Stimulated activated naive CD4-positive, alpha-beta T cell (primary cell): Measurements from ENCODE around the gene ZDHHC9.

Experiments
- DNase-seq, 6 experiments: peaks; one replicate each; lab custom pipeline; 2025; lab: John Stamatoyannopoulos, UW

ZDHHC9 gene

DNA sequence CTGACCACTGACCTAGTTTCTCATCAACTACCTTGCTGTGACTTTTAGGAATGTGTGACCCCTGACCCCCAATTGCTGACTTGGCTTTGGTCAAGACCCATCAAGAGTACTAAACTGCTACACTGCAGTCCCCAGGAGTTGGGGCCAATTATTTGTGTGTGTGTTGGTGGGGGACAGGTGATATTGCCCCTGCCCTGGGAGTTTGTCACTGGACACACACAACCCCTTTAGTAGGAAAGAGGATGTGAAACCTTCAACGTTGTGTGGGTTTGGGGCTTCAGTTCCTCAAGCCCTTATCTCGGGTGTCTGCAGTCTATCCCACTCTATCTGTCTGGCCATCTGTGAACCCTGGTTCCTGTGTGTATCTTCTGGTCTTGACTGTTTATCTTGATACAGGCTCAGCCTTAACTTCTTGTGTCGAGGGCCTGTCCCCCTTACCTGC is 57.5 kb downstream of the ZDHHC9 start:
- no peak for DNase-seq

DNA sequence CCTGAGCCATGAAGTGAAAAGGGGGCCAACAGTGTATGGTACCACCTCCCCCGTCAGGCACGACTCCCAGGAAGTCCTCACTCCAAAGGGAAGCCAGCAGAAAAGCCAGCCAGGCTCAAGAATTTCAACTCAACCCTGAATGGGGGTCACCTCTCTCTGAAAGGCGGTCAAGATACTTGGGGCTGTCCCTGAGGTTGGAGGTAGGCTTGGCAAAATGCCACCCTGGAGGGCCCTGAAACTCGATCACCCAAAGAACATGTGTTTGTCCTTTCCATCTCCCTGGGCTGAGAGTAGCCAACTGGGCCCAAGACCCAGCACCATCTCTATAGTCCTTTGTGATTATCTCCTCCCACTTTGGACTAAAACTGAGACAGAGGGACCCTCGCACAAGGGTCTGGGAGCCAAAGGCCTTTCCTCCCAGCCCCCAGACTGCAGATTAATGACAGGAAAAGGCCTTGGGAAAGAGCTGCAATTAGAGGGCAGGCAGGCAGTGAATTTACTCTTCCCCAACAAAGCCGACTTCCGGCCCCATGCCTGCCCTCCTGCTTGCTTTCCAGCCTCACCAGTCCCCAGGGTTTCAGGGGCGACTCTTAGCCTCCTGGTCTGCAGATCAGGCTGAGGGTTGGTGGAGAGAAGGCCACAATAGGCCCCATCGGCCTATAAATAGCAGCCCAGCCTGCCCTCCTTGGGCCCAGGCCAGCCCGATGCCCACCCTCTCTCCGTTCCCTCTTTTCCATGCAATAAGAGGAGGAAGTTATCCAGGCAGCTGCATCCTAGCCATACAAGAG is 58.3 kb downstream of the ZDHHC9 start:
- DNase-seq: no peak

- DNase-seq: no peak
Observed at GRCh38 chrX:129784371-129784770, 59.3 kb downstream of the ZDHHC9 start.

- no peak for DNase-seq
Observed at GRCh38 chrX:129783291-129783713, 60.4 kb downstream of the ZDHHC9 start.

DNA sequence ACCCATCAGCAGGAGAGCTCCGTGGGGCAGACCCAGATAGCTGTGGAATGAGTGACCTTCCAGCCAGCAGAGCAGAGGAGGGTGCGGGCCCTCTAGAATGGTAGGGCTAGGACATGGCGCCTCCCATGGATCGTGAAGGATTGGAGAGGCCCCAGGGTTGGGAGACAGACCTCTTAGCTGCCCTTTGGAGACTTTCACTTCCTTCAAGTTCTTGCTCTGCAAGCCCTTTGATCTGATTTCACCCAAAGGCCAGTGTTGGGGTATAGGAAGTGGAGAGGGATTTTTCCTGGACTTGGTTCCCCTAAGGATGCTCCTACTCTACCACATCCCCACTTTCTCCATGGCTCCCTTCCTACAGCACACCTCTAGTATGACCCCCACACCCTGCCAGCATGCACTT is 61.0 kb downstream of the ZDHHC9 start:
- DNase-seq: no peak

- DNase-seq: peak in 4 of 6 experiments; percentile 19 to 38 (median 36)
Observed at GRCh38 chrX:129781680-129782495, 61.8 kb downstream of the ZDHHC9 start.

GRCh38 chrX:129781134-129781672 is 62.5 kb downstream of the ZDHHC9 start:
- DNase-seq: peak; percentile 52 to 84 (median 74)

GRCh38 chrX:129780441-129781105 is 63.1 kb downstream of the ZDHHC9 start:
- peak in 1 of 6 experiments; percentile 11 for DNase-seq

GRCh38 chrX:129779747-129780146 is 63.9 kb downstream of the ZDHHC9 start, which contains the start of gene SASH3:
SASH3 (plus strand) TSS chrX:129779949; CDS start chrX:129780098, 149 bp downstream.
- peak in 5 of 6 experiments; percentile 29 to 56 (median 47) for DNase-seq

GRCh38 chrX:129779086-129779672 is 64.5 kb downstream of the ZDHHC9 start:
- DNase-seq: no peak

- DNase-seq: peak; percentile 44 to 78 (median 63)
Observed at GRCh38 chrX:129777218-129778030, 66.3 kb downstream of the ZDHHC9 start.

DNA sequence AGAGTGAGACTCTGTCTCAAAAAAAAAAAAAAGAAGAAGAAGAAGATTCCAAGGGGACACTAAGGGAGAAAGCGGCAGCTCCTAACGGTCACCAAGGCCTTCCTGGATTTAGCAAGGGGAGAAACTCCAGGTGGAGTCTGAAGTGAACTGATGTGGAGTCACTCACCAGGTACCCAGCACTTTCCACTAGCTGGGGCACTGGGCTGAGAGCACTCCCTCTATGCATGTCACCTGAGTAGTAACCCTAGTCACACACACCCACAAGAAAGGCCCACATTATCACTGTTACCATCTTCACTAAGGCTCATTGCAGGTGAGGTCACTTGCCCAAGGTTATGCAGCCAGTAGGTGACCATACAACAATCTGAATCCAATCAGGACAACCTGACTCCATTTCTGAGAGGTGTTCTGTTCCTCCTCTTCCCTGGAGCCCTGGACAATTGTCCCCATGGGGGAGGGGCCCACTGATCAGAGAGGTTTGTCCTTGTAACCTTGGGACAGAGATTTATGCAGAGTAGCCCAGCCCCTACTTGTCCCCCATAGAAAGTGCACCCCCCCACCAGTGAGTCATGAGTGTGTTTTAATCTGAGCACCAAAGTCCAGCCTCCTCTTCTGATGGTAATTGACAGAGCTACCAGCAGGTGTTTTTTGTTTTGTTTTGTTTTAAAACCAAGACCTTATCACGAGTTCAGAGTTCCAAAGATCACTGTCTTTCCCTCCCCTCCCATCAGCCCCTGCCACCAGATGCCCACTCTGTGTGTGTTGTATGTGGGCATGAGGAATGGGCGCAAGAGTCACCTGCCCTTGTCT is 69.8 kb downstream of the ZDHHC9 start:
- no peak for DNase-seq

GRCh38 chrX:129772796-129773431 is 70.8 kb downstream of the ZDHHC9 start:
- no peak for DNase-seq

GRCh38 chrX:129771266-129771995 is 72.3 kb downstream of the ZDHHC9 start:
- peak in 4 of 6 experiments; percentile 11 to 42 (median 34) for DNase-seq

DNA sequence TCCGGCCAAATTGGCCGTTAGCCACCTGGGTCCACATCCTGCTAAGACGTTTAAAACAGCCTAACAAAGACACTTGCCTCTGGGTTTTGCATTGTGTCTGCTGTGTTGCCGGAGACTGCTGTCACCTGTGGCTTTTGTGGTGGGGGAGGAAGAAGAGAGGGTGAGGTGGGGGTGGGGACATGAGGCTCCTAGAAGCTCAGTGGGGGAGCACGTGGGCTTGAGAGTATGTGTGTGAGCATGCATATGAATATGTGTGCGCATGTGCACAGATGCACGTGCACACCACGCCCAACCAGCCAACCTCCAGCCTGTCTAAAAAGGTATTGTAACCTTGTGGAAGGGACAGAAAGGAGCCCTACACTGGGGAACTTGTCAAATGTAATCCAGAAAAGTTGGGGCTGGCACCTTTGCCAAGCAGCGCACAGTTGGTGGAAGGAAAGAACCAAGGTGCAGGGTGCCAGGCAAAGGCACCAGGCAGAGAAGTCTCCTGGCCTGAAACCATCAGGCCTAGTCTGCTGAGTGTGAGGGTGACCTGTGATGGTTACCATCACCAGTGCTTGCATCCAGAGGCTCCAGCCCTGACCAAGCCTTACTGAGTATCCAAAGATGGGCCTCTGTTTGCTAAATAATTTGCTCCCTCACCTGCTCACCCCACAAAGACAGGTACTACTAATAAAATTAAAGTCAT is 74.1 kb downstream of the ZDHHC9 start:
- DNase-seq: peak; percentile 55 to 87 (median 75)

DNA sequence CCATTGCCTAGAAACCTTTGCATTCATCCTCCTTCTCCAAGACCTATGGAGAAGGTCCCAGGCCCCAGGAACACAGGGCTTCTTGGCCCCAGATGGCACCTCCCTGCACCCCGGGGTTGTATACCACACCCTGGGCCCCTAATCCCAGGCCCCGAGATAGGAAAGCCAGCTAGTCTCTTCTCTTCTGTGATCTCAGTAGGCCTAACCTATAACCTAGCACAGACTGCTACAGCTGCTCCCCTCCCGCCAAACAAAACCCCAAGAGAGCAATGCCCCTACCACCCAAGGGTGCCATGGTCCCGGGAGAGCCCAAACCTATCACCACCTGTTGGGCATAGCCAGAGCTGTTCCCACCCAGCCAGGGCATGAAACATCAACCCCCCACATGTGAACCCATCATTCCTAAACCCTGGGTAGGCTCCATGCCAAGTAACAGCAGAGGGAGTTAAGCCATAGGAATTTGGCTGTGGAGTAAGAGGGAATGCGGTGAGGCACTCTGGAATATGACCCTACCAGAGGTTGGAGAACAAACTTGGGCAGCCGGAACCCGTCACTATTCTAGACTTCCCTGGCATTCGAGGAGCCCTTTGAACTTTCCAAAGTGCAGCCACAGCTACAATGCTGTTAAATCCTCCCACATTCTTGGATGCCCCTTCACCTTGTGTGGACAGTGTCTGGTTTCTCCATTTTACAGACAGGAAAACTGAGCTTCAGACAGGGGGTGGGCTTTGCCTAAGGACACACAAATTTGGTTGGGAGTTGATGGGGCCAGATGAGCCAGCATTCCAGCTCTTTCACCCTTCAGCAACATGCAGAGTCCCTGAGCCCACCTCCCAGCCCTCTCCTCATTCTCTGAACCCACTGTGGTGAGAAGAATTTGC is 74.9 kb downstream of the ZDHHC9 start:
- no peak for DNase-seq

DNA sequence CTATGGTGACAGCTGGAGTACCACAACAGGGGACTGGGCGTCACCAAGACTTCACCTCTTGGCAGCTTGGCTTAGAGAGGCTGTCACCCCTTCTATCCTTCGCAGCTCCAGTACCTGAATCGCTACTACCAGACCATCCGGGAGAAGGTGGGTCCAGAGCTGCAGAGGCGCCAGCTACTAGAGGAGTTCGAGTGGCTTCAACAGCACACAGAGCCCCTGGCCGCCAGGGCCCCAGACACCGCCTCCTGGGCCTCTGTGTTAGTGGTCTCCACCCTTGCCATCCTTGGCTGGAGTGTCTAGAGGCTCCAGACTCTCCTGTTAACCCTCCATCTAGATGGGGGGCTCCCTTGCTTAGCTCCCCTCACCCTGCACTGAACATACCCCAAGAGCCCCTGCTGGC is 75.5 kb downstream of the ZDHHC9 start:
- no peak for DNase-seq
